ENCODE data around the gene DRGX.

DRGX gene

GRCh38 chr10:49384268-49384953 is 11.5 kb downstream of the DRGX start:
- no peak for DNase-seq (ENCODE audit: extremely low read depth in 1 of 2, low read depth in 1 of 2)

- no peak for DNase-seq (ENCODE audit: extremely low read depth in 1 of 2, low read depth in 1 of 2)
These were observed 12.0 kb downstream of the DRGX start for GRCh38 chr10:49383853-49384252.

- DNase-seq (ENCODE audit: extremely low read depth in 1 of 2, low read depth in 1 of 2), result no peak
These were observed 13.1 kb downstream of the DRGX start for GRCh38 chr10:49382826-49383225.

- DNase-seq (ENCODE audit: extremely low read depth in 1 of 2, low read depth in 1 of 2), result no peak
These were observed 13.7 kb downstream of the DRGX start for GRCh38 chr10:49382226-49382625.

- no peak for DNase-seq (ENCODE audit: extremely low read depth in 1 of 2, low read depth in 1 of 2)
These were observed 14.6 kb downstream of the DRGX start for GRCh38 chr10:49381111-49381900.

GRCh38 chr10:49379596-49380410 is 16.1 kb downstream of the DRGX start:
- no peak for DNase-seq (ENCODE audit: extremely low read depth in 1 of 2, low read depth in 1 of 2)

- no peak for DNase-seq (ENCODE audit: extremely low read depth in 1 of 2, low read depth in 1 of 2)
These were observed 18.6 kb downstream of the DRGX start for GRCh38 chr10:49377256-49377655.

GRCh38 chr10:49375611-49376010 is 20.3 kb downstream of the DRGX start:
- no peak for DNase-seq (ENCODE audit: extremely low read depth in 1 of 2, low read depth in 1 of 2)

GRCh38 chr10:49374740-49375139 is 21.1 kb downstream of the DRGX start:
- no peak for DNase-seq (ENCODE audit: extremely low read depth in 1 of 2, low read depth in 1 of 2)

GRCh38 chr10:49373361-49373760 is 22.5 kb downstream of the DRGX start:
- DNase-seq (ENCODE audit: extremely low read depth in 1 of 2, low read depth in 1 of 2), result no peak

- DNase-seq (ENCODE audit: extremely low read depth in 1 of 2, low read depth in 1 of 2), result no peak
These were observed 23.9 kb downstream of the DRGX start for GRCh38 chr10:49371967-49372366.

GRCh38 chr10:49370326-49371100 is 25.4 kb downstream of the DRGX start:
- no peak for DNase-seq (ENCODE audit: extremely low read depth in 1 of 2, low read depth in 1 of 2)

GRCh38 chr10:49369216-49370162 is 26.4 kb downstream of the DRGX start:
- no peak for DNase-seq (ENCODE audit: extremely low read depth in 1 of 2, low read depth in 1 of 2)

GRCh38 chr10:49368256-49368655 is 27.6 kb downstream of the DRGX start:
- DNase-seq (ENCODE audit: extremely low read depth in 1 of 2, low read depth in 1 of 2), result no peak

- DNase-seq (ENCODE audit: extremely low read depth in 1 of 2, low read depth in 1 of 2), result no peak
These were observed 28.3 kb downstream of the DRGX start for GRCh38 chr10:49367600-49367999.

GRCh38 chr10:49366460-49366859 is 29.4 kb downstream of the DRGX start:
- DNase-seq (ENCODE audit: extremely low read depth in 1 of 2, low read depth in 1 of 2), result no peak

- DNase-seq (ENCODE audit: extremely low read depth in 1 of 2, low read depth in 1 of 2), result no peak
These were observed 30.0 kb downstream of the DRGX start for GRCh38 chr10:49365675-49366415.

GRCh38 chr10:49365275-49365674 is 30.6 kb downstream of the DRGX start:
- no peak for DNase-seq (ENCODE audit: extremely low read depth in 1 of 2, low read depth in 1 of 2)

- no peak for DNase-seq (ENCODE audit: extremely low read depth in 1 of 2, low read depth in 1 of 2)
These were observed 31.1 kb downstream of the DRGX start for GRCh38 chr10:49364747-49365146.
